NCI-H226 (cell line): ENCODE data around the gene ANO7.
A peak's percentile ranks its signal among the peaks of the same experiment; 100 is the strongest.

Source experiments
- DNase-seq: peaks from one replicate; pipeline ENCODE4 v3.0.0-alpha.2; 2015

Gene ANO7

GRCh38 chr2:241188361-241189092 lies at the start of gene ANO7:
ANO7 (plus strand) TSS chr2:241188677; CDS start chr2:241190064, 1,387 bp downstream.
- no peak for DNase-seq

GRCh38 chr2:241139531-241140444 lies 48.7 kb upstream of the ANO7 start:
- no peak for DNase-seq

GRCh38 chr2:241140445-241140840 lies 48.0 kb upstream of the ANO7 start:
- DNase-seq = no peak

- DNase-seq = no peak
These were observed 47.2 kb upstream of the ANO7 start for GRCh38 chr2:241141214-241141770.

- no peak for DNase-seq
These were observed 46.4 kb upstream of the ANO7 start for GRCh38 chr2:241142063-241142462.

- DNase-seq = no peak
These were observed 45.9 kb upstream of the ANO7 start for GRCh38 chr2:241142593-241142992.

GRCh38 chr2:241146286-241146685 lies 42.2 kb upstream of the ANO7 start:
- DNase-seq = no peak

- DNase-seq = no peak
These were observed 41.1 kb upstream of the ANO7 start for GRCh38 chr2:241147336-241147735.

GRCh38 chr2:241148239-241148638 lies 40.2 kb upstream of the ANO7 start:
- DNase-seq = no peak

- peak; percentile 95 for DNase-seq
These were observed 39.4 kb upstream of the ANO7 start, which contains the start of gene PASK for GRCh38 chr2:241148891-241149674. PASK (minus strand) TSS chr2:241149472; CDS start chr2:241143032, 6,440 bp downstream.

- DNase-seq = no peak
These were observed 38.9 kb upstream of the ANO7 start for GRCh38 chr2:241149675-241149924.

GRCh38 chr2:241149925-241150659 lies 38.4 kb upstream of the ANO7 start, which contains the start of gene PPP1R7:
PPP1R7 (plus strand) TSS chr2:241150467; CDS start chr2:241150496, 29 bp downstream.
- peak; percentile 96 for DNase-seq

GRCh38 chr2:241150660-241151530 lies 37.6 kb upstream of the ANO7 start:
- DNase-seq = no peak

- DNase-seq = no peak
These were observed 36.4 kb upstream of the ANO7 start for GRCh38 chr2:241151934-241152660.

GRCh38 chr2:241153616-241154015 lies 34.9 kb upstream of the ANO7 start:
- DNase-seq = no peak

- no peak for DNase-seq
These were observed 33.6 kb upstream of the ANO7 start for GRCh38 chr2:241154915-241155314.

GRCh38 chr2:241155936-241156335 lies 32.5 kb upstream of the ANO7 start:
- DNase-seq = no peak

GRCh38 chr2:241156971-241157441 lies 31.5 kb upstream of the ANO7 start:
- no peak for DNase-seq

- DNase-seq = no peak
These were observed 30.5 kb upstream of the ANO7 start for GRCh38 chr2:241157841-241158545.

- no peak for DNase-seq
These were observed 30.0 kb upstream of the ANO7 start for GRCh38 chr2:241158546-241158900.
